SK-N-MC (cell line): Measurements from ENCODE around the gene CRIM1.

Experiments
- EZH2 ChIP-seq: fragments of 200-600 bp; sonication (generic); IDR thresholded peaks from one replicate; pipeline ENCODE4 v1.6.1; 2017; ENCODE audit warnings: antibody characterized with exemption
- FOXP2 ChIP-seq: optimal IDR thresholded peaks from 2 replicates; pipeline ENCODE3; 2011; ENCODE audit warnings: mild to moderate bottlenecking, moderate library complexity; ENCODE audit not compliant: insufficient read depth; ENCODE audit errors: extremely low read length, control extremely low read depth
- POLR2AphosphoS5 ChIP-seq: IDR thresholded peaks from 2 replicates; pipeline ENCODE4 v1.6.1; 2012; ENCODE audit warnings: mild to moderate bottlenecking, low read depth, low read length, borderline replicate concordance

DNA sequence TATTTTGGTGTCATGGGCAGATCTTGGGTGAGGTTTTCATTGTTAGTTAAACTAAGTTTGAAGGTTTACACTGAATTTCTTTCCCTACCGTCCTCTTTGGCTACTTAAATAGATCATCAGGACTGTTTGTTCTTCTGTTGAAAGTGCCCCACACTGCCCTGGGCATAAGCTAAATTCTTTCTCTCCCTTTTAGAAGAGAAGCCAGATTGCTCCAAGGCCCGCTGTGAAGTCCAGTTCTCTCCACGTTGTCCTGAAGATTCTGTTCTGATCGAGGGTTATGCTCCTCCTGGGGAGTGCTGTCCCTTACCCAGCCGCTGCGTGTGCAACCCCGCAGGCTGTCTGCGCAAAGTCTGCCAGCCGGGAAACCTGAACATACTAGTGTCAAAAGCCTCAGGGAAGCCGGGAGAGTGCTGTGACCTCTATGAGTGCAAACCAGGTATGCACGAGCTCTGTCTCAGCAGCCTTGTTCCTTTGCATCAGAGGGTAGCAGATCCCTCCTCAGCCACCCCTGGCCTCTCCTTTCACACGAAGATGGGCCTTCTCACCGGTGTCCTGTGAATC lies 85.6 kb downstream of the CRIM1 start:
- TF ChIP-seq EZH2, result no peak
- no peak for TF ChIP-seq POLR2AphosphoS5
- no peak for TF ChIP-seq FOXP2
